ENCODE measurements around the gene PPP1R1A. TPM values are rescaled to one million over a fixed set of nuclear protein-coding genes. Genes with fewer than 3 reads are reported as not detected.

The PPP1R1A gene
- total and polyA plus RNA-seq, 12 donors: 39.4 to 378 (median 56.5) TPM

- DNase-seq: no peak
- WGBS, 2 donors: 90 to 91% methylated on average over 14 of the region's 14 CpGs
- TF ChIP-seq, protein P1, sequence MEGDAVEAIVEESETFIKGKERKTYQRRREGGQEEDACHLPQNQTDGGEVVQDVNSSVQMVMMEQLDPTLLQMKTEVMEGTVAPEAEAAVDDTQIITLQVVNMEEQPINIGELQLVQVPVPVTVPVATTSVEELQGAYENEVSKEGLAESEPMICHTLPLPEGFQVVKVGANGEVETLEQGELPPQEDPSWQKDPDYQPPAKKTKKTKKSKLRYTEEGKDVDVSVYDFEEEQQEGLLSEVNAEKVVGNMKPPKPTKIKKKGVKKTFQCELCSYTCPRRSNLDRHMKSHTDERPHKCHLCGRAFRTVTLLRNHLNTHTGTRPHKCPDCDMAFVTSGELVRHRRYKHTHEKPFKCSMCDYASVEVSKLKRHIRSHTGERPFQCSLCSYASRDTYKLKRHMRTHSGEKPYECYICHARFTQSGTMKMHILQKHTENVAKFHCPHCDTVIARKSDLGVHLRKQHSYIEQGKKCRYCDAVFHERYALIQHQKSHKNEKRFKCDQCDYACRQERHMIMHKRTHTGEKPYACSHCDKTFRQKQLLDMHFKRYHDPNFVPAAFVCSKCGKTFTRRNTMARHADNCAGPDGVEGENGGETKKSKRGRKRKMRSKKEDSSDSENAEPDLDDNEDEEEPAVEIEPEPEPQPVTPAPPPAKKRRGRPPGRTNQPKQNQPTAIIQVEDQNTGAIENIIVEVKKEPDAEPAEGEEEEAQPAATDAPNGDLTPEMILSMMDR (IDR thresholded peaks at IDR 0.05): no peak
- ATAC-seq: no peak
- peaks cover 0 to 34% (median 0%) of the 10 kb centered on the region in 9 donors for H3K36me3 ChIP-seq
- no peak overlapping the region for H3K4me3 ChIP-seq
- H3K27ac ChIP-seq: no peak overlapping the region
- H3K27me3 ChIP-seq: peaks cover 0 to 39% (median 12%) of the 10 kb centered on the region in 7 donors
- intact Hi-C loops (cut with DNase I): no loop called here
- H3K4me1 ChIP-seq: peaks cover 0 to 4% (median 0%) of the 10 kb centered on the region in 9 donors
- H3K9me3 ChIP-seq: no peaks in the 10 kb centered on the region
Observed at GRCh38 chr12:54569072-54569471, 19.4 kb downstream of the PPP1R1A start.

DNA sequence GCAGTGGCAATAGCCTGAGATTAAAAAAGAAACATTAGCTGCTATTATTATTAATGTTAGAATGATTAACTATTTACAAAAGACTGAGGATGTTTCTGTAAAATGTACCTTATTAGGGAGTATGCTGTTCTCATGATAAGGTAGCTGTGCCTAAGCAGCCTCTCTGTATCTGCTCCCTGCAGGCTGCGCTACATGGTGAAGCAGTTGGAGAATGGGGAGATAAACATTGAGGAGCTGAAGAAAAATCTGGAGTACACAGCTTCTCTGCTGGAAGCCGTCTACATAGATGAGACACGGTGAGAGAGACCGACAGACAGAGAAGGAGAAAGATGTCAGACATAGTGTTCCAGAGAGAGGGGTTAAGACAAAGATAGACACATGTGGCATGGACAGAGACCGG is 21.7 kb downstream of the PPP1R1A start:
- no peak overlapping the region for H3K4me3 ChIP-seq
- peaks cover 0 to 4% (median 0%) of the 10 kb centered on the region in 9 donors for H3K4me1 ChIP-seq
- TF ChIP-seq, protein P1 (IDR thresholded peaks at IDR 0.05): no peak
- H3K36me3 ChIP-seq: peaks cover 0 to 16% (median 0%) of the 10 kb centered on the region in 9 donors
- H3K27me3 ChIP-seq: peaks cover 0 to 22% (median 4%) of the 10 kb centered on the region in 7 donors
- intact Hi-C loops (cut with DNase I): no loop called here
- no peaks in the 10 kb centered on the region for H3K9me3 ChIP-seq
- no peak for DNase-seq
- WGBS, 2 donors: 63 to 74% methylated on average over 5 of the region's 5 CpGs
- ATAC-seq: no peak
- H3K27ac ChIP-seq: no peak overlapping the region

- ATAC-seq (no peak), DNase-seq (no peak)
- 55 to 73% methylated on average over 3 of the region's 3 CpGs for whole genome bisulfite sequencing, 2 donors
- H3K36me3 ChIP-seq: peaks cover 0 to 16% (median 0%) of the 10 kb centered on the region in 9 donors
- TF ChIP-seq, protein P1 (IDR thresholded peaks at IDR 0.05): no peak
- intact Hi-C loops (cut with DNase I): no loop called here
- no peak overlapping the region for H3K27ac ChIP-seq
- H3K4me3 ChIP-seq: no peak overlapping the region
- H3K4me1 ChIP-seq: peaks cover 0 to 4% (median 0%) of the 10 kb centered on the region in 9 donors
- peaks cover 0 to 20% (median 4%) of the 10 kb centered on the region in 7 donors for H3K27me3 ChIP-seq
- no peaks in the 10 kb centered on the region for H3K9me3 ChIP-seq
Observed at GRCh38 chr12:54565986-54566544, 22.4 kb downstream of the PPP1R1A start.

DNA sequence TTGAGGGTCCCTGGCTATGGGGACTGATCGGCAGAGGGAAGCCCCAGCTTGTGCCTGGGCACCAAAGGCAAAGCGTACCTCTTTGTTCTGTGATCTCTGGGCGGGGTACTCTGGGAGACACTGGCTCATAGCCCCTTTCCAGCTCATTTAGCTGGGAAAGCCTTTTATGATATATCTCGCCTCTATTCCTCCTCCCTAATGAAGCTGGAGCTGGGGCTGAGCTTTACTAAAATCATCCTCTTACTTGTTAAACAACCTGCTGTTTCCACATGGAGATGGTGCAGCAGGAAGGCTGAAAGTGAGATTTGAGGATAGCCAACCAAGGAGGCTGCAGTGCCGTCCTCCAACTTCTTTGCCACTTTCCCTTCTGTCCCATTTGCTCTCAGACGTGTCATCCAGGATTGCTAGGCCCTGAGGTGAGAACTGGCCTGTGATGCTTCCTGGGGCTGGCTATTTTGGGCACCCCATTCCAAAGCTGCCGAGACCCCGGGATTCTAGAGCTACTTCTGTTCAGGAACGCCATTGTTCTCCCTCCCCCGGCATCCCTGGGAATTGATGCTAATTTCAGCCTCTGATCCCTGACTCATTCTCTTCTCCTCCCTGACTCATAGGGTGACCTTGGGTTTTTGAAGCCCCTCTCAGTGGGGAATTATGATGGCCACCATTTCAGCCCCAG is 23.0 kb downstream of the PPP1R1A start:
- H3K27ac ChIP-seq: no peak overlapping the region
- TF ChIP-seq, protein P1 (IDR thresholded peaks at IDR 0.05): no peak
- DNase-seq: no peak
- peaks cover 0 to 16% (median 0%) of the 10 kb centered on the region in 9 donors for H3K36me3 ChIP-seq
- H3K4me1 ChIP-seq: peaks cover 0 to 10% (median 0%) of the 10 kb centered on the region in 9 donors
- no peak for ATAC-seq
- no peak overlapping the region for H3K4me3 ChIP-seq
- H3K9me3 ChIP-seq: no peaks in the 10 kb centered on the region
- intact Hi-C loops (cut with DNase I): no loop called here
- peaks cover 0 to 23% (median 4%) of the 10 kb centered on the region in 7 donors for H3K27me3 ChIP-seq
- 55 to 56% methylated on average over 10 of the region's 10 CpGs for WGBS, 2 donors
